OCI-LY7 (cell line): ENCODE results near the gene DEPDC1B.

Experiments
- EZH2phosphoT487 ChIP-seq: fragments of 200-600 bp; sonication (generic); IDR thresholded peaks from 2 replicates; pipeline ENCODE4 v1.6.1; 2018; ENCODE audit warnings: low read depth, borderline replicate concordance, mild to moderate bottlenecking, mixed run types, antibody characterized with exemption, low read length, moderate library complexity, mixed read lengths
- TF ChIP-seq, protein P1 (sequence below): fragments of 200-600 bp; sonication (generic); conservative IDR thresholded peaks from 2 replicates; pipeline ENCODE4 v1.5.1; 2014; ENCODE audit warnings: mild to moderate bottlenecking, antibody characterized with exemption, low read length, moderate library complexity, mixed read lengths

DNA sequence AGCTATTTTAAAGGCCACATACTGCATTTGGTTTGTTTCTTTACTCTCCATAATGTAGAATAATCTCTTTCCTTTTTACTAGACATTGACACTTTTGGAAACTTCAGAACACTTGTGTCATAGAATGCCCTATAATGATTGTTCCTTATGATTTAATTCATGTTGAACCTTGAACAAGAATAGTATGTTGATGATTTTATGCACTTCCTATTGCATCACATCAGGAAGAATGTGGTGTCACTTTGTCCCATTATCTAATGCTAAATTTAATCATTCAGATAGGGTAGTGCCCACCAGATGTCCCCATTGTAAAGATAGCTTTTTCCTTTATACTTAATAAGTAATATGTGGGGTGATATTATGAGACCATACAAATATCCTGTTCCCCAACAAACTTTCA lies 19.4 kb upstream of the DEPDC1B start:
- TF ChIP-seq, protein P1, sequence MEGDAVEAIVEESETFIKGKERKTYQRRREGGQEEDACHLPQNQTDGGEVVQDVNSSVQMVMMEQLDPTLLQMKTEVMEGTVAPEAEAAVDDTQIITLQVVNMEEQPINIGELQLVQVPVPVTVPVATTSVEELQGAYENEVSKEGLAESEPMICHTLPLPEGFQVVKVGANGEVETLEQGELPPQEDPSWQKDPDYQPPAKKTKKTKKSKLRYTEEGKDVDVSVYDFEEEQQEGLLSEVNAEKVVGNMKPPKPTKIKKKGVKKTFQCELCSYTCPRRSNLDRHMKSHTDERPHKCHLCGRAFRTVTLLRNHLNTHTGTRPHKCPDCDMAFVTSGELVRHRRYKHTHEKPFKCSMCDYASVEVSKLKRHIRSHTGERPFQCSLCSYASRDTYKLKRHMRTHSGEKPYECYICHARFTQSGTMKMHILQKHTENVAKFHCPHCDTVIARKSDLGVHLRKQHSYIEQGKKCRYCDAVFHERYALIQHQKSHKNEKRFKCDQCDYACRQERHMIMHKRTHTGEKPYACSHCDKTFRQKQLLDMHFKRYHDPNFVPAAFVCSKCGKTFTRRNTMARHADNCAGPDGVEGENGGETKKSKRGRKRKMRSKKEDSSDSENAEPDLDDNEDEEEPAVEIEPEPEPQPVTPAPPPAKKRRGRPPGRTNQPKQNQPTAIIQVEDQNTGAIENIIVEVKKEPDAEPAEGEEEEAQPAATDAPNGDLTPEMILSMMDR, result no peak
- no peak for TF ChIP-seq EZH2phosphoT487
